Naive B cell (primary cell): Measurements from ENCODE around the gene CRYGD. TPM values are rescaled to one million over a fixed set of nuclear protein-coding genes. Genes with fewer than 3 reads are reported as not detected.
"Not testable (repeated sequence)": the region's sequence is repeated elsewhere in the genome, so short reads cannot be mapped to it uniquely, and the experiment has no call there.

Experiments
- ATAC-seq, 2 donors: fragments of 150-1000 bp; cut with Tn5 transposase; 2 replicates each; pipeline ENCODE4 v1.10.0; 2021; ENCODE audit warnings: low read depth in 2 of 2, mild to moderate bottlenecking in 2 of 2, moderate library complexity in 2 of 2
- DNase-seq: peaks from one replicate; pipeline ENCODE4 v3.0.0; 2022
- H3K27ac Mint-ChIP-seq, 6 donors: one replicate each; pipeline ENCODE4 v1.8.0; 2020 to 2022; ENCODE audit warnings: mild to moderate bottlenecking in 6 of 6, mixed read lengths in 6 of 6, moderate library complexity in 5 of 6, inconsistent platforms in 2 of 6
- H3K27me3 Mint-ChIP-seq, 3 donors: one replicate each; pipeline ENCODE4 v1.8.0; 2021 to 2022; ENCODE audit warnings: mixed read lengths in 3 of 3, mild to moderate bottlenecking in 1 of 3
- H3K36me3 Mint-ChIP-seq, 2 donors: one replicate each; pipeline ENCODE4 v1.8.0; 2020 to 2022; ENCODE audit warnings: mixed read lengths in 2 of 2, inconsistent platforms in 1 of 2, mild to moderate bottlenecking in 1 of 2
- H3K4me1 Mint-ChIP-seq, 3 donors: one replicate each; pipeline ENCODE4 v1.8.0; 2020 to 2022; ENCODE audit warnings: mixed read lengths in 3 of 3, inconsistent platforms in 1 of 3, mild to moderate bottlenecking in 1 of 3, moderate library complexity in 1 of 3
- H3K4me3 Mint-ChIP-seq, 8 donors: one replicate each; pipeline ENCODE4 v1.8.0; 2020 to 2022; ENCODE audit warnings: mild to moderate bottlenecking in 8 of 8, mixed read lengths in 8 of 8, moderate library complexity in 8 of 8, inconsistent platforms in 2 of 8
- H3K9me3 Mint-ChIP-seq, 7 donors: one replicate each; pipeline ENCODE4 v1.8.0; 2020 to 2022; ENCODE audit warnings: mixed read lengths in 7 of 7, mild to moderate bottlenecking in 5 of 7, inconsistent platforms in 2 of 7, moderate library complexity in 1 of 7
- polyA plus RNA-seq, 6 donors: library from polyadenylated mRNA; unstranded; fragments of 300-500 nt; fragmentation: Illumina TruSeq; gene quantifications; one replicate each; pipeline ENCODE4 v1.2.3, GENCODE V29; 2021; ENCODE audit warnings: low read depth in 6 of 6

Gene CRYGD
- not detected for polyA plus RNA-seq

DNA sequence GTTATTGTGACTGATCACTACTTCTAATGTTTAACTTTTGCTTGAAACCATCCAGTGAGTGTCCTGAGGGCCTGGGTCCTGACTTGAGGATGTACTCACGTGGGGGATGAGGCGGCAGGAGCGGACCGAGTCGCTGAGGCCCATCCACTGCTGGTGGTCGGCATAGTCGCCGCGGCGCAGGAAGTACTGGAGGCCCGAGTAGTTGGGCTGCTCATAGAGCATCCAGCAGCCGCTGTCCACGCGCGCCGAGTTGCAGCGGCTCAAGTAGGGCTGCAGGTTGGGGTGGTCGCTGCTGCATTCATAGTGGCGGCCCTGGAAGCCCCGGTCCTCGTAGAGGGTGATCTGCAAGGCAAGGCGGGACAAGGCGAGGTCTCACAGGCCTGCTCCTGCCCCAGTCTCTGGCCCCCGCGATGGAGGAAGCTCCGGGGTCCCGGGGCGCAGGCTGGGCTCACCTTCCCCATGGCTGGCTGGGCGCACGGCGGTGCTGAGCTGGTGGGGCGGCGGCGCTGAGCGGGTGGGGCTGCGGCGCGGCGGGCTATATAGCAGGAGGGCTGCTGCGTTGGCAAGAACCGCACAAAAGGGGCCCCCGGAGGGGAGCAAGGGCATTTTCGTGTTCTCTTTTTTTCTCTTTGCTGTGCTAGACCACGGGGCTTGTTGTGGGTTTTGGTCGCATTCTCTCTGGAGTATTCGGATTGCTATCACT lies at the start of gene CRYGD:
Gene CRYGD (minus strand): TSS at position 512 of the 703 bp plus-strand sequence. CDS start 51 bp downstream, at position 461.
- DNase-seq, result not testable (repeated sequence)

DNA sequence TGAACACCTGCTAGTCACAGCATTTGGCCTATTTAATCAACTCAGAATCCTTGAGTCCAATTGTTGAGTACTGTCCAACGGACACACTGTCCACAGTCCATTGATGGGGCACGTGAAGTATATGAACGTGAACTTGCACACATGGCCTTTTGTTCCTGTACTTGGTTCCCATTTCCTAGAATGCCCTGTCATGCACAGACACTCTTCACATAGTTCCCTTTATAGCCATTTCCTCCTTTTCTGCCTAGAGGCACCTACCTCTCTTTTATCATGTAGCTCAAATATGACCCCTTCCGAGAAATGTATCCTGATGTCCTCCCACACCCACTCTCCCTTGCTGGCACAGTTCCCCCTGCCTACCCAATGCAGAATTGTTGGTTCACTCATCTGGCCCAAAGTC lies 47.8 kb upstream of the CRYGD start:
- Mint-ChIP-seq H3K9me3 (no peaks in the 10 kb centered on the region), H3K4me3 (no peak overlapping the region), H3K4me1 (peaks cover 0 to 6% (median 0%) of the 10 kb centered on the region in 3 donors), H3K36me3 (no peaks in the 10 kb centered on the region), H3K27ac (no peak overlapping the region), H3K27me3 (peaks cover 0 to 17% (median 10%) of the 10 kb centered on the region in 3 donors)
- ATAC-seq (no peak), DNase-seq (no peak)

More for the DNA sequence above, at the start of gene CRYGD:
- peak within 1 kb of the TSS in 6 of 8 donors; percentile 21 to 76 (median 62) for H3K4me3 Mint-ChIP-seq
- H3K36me3 Mint-ChIP-seq, H3K9me3 Mint-ChIP-seq: not testable (repeated sequence)
- peaks cover 4 to 11% (median 7%) of the 10 kb centered on the region in 3 donors for H3K4me1 Mint-ChIP-seq
- H3K27ac Mint-ChIP-seq, result peak within 1 kb of the TSS in 1 of 6 donors; percentile 47
- peaks cover 33 to 40% (median 33%) of the 10 kb centered on the region in 3 donors for H3K27me3 Mint-ChIP-seq
- peak; percentile 57 to 58 for ATAC-seq

DNA sequence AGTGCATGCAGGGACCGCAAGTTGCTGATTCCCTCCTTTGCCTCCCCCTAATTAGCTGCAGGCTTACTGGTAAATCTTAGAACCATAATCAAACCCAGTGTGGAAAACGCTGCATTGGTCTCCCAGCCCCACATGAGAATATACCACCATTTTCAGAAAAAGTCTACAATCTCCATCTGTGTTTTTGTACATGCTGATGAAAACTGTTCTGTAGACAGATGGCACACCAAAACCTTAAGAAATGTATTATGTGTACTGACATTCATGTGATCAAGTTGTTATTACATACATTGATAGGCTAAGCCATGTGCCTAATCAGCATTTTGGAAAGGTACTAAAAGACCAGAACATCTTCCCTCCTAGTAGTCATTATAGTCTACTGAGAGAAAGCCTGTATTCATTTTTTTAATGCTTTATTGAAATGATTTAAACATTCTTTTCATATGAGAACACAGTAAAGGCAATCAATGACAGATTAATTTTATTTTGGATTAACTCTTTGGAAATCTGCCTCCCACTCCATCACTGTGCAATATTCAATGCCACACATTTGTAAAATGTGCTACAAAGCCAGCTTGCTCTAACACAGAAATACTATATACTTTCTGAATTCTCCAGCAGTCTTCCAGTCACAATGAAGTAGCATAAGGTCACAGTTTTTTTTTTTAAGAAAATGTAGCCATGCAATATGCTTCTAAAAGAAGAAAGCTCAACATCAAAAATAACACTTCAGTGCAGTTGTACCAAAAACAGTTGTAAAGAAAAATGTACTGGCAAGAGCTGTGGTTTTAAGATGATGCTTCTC lies 40.8 kb upstream of the CRYGD start:
- Mint-ChIP-seq H3K27me3 (peaks cover 8 to 10% (median 9%) of the 10 kb centered on the region in 3 donors), H3K9me3 (no peaks in the 10 kb centered on the region), H3K27ac (no peak overlapping the region), H3K36me3 (no peaks in the 10 kb centered on the region), H3K4me1 (no peaks in the 10 kb centered on the region), H3K4me3 (no peak overlapping the region)
- no peak for ATAC-seq
- no peak for DNase-seq

DNA sequence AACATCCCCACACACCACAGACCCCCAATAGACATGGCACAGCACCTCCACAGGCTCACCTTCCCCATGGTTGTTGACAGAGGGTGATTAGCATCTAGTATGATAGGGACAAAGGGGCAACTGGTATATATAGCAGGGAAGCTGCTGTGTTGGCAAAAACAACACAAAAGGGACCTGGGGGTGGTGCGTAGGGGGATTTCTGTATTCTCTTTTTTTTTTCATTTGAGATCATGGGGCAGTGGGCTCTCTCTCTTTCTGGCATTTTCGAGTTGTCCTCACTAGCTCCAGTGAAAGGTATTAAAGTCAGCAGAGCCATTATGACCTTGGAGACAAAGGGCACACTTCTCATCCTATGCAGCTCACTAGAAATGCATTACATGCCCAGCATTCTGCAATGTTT lies 39.2 kb upstream of the CRYGD start, which contains the start of gene CRYGA:
Gene CRYGA (minus strand): TSS at position 101 of the 400 bp plus-strand sequence. CDS start 33 bp downstream, at position 68.
- ATAC-seq (no peak), DNase-seq (no peak)
- Mint-ChIP-seq H3K36me3 (no peaks in the 10 kb centered on the region), H3K4me3 (no peak within 1 kb of the TSS), H3K27me3 (peaks cover 8 to 9% (median 9%) of the 10 kb centered on the region in 3 donors), H3K4me1 (no peaks in the 10 kb centered on the region), H3K9me3 (peaks cover 0 to under 1% (median 0%) of the 10 kb centered on the region in 7 donors), H3K27ac (no peak within 1 kb of the TSS)

DNA sequence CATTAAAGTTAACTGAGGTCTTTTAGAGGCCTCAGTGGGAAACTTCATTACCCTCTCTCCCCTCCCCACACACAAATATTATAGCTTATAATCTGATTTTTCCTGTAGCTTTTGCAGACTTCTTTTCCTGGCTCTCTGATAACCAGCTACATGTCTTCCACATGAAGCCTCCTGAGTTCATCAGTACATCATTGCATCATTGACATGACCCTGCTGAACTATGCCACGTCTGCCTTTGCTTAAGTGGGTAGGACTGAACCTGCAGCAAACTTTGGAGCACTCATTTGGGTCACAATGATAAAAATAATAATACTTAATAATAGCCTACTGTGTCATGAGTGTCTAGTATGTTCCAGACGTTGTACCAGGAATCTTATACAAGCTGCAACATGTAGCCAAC lies 32.1 kb upstream of the CRYGD start:
- H3K27me3 Mint-ChIP-seq, result peaks cover 0 to 18% (median 3%) of the 10 kb centered on the region in 3 donors
- DNase-seq (no peak), ATAC-seq (no peak)
- H3K4me3 Mint-ChIP-seq, result no peak overlapping the region
- H3K36me3 Mint-ChIP-seq, result peaks cover 0 to 3% of the 10 kb centered on the region in 2 donors
- H3K4me1 Mint-ChIP-seq, result no peaks in the 10 kb centered on the region
- peaks cover 0 to 11% (median 5%) of the 10 kb centered on the region in 7 donors for H3K9me3 Mint-ChIP-seq
- H3K27ac Mint-ChIP-seq, result no peak overlapping the region

DNA sequence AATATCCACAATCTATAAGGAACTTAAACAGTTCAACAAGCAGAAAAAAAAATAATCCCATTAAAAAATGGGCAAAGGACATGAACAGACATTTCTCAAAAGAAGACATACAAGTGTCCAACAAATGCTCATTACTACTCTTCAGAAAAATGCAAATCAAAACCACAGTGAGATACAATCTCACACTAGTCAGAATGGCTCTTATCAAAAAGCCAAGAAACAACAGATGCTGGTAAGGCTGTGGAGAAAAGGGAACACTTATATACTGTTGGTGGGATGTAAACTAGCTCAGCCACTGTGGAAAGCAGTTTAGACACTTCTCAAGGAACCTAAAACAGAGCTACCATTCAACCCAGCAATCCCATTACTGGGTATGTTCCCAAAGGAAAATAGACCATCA lies 28.8 kb upstream of the CRYGD start:
- no peak for ATAC-seq
- H3K36me3 Mint-ChIP-seq, result peaks cover 0 to 9% of the 10 kb centered on the region in 2 donors
- peaks cover 3 to 18% (median 6%) of the 10 kb centered on the region in 3 donors for H3K27me3 Mint-ChIP-seq
- H3K4me1 Mint-ChIP-seq, result no peaks in the 10 kb centered on the region
- peaks cover 0 to 23% (median 14%) of the 10 kb centered on the region in 7 donors for H3K9me3 Mint-ChIP-seq
- no peak for DNase-seq
- no peak overlapping the region for H3K27ac Mint-ChIP-seq
- H3K4me3 Mint-ChIP-seq, result no peak overlapping the region

DNA sequence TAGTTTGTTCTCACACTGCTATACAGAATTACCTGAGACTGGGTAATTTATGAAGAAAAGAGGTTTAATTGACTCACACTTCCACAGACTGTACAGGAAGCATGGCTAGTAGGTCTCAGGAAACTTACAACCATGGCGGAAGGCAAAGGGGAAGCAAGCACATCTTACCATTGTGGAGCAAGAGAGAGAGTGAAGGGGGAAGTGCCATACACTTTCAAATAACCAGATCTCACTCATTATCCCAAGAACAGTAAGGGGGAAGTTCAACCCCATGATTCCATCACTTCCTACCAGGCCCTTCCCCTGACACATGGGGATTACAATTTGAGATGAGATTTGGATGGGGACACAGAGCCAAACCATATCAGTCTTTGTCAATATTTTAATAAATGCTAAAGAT lies 26.6 kb upstream of the CRYGD start:
- Mint-ChIP-seq H3K27ac (no peak overlapping the region), H3K4me3 (no peak overlapping the region)

DNA sequence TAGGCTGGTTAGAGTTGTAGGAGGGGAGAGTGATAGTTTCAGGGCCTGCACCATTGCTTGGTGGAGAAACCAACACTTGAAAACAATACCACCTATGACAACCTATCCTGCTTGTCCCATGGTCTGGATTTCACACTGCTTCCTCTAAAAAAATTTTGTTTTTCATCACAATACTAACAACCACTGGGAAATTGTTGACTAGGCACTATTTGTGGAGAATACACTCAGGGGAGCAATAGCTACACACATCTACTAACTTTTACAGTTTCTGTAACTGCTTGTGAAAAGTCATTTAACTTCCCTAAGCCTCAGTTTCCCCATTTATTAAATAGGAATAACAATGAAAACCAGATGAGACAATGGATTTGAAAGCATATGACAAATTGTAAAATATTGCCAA lies 25.8 kb upstream of the CRYGD start:
- H3K4me3 Mint-ChIP-seq, result no peak overlapping the region
- peaks cover 0 to 23% (median 14%) of the 10 kb centered on the region in 7 donors for H3K9me3 Mint-ChIP-seq
- H3K4me1 Mint-ChIP-seq, result no peaks in the 10 kb centered on the region
- peaks cover 3 to 11% (median 6%) of the 10 kb centered on the region in 3 donors for H3K27me3 Mint-ChIP-seq
- peaks cover 0 to 9% of the 10 kb centered on the region in 2 donors for H3K36me3 Mint-ChIP-seq
- ATAC-seq, result no peak
- no peak overlapping the region for H3K27ac Mint-ChIP-seq
- no peak for DNase-seq

More for the DNA sequence above, 26.6 kb upstream of the CRYGD start:
- H3K27me3 Mint-ChIP-seq, result peaks cover 3 to 18% (median 6%) of the 10 kb centered on the region in 3 donors
- peaks cover 0 to 23% (median 14%) of the 10 kb centered on the region in 7 donors for H3K9me3 Mint-ChIP-seq
- no peak for ATAC-seq
- no peak for DNase-seq
- H3K36me3 Mint-ChIP-seq, result peaks cover 0 to 9% of the 10 kb centered on the region in 2 donors
- H3K4me1 Mint-ChIP-seq, result no peaks in the 10 kb centered on the region

DNA sequence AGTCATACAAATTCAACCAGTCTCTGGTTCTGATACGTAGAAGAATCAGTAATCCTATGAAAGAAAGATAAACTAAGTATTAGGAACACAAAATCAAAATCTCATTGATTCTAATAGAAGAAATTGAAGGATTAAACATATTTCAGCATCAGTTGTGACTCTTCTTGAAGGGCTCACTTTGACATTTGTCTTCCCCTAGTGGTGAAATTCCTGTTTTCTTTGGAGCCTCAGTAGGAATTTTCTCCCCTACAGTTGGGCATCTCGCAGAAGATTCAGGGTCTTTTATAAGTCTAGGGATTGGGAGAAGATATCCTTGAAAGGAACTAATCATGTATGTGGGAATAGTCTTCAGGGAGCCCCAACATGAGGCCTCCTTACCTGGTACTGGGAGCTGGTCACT lies 24.5 kb upstream of the CRYGD start:
- no peak overlapping the region for H3K4me3 Mint-ChIP-seq
- no peaks in the 10 kb centered on the region for H3K4me1 Mint-ChIP-seq
- DNase-seq, result no peak
- H3K27me3 Mint-ChIP-seq, result peaks cover 3 to 16% (median 6%) of the 10 kb centered on the region in 3 donors
- peaks cover 0 to 9% of the 10 kb centered on the region in 2 donors for H3K36me3 Mint-ChIP-seq
- ATAC-seq, result no peak
- peak overlapping the region in 1 of 6 donors; percentile 34 for H3K27ac Mint-ChIP-seq
- H3K9me3 Mint-ChIP-seq, result peaks cover 0 to 27% (median 14%) of the 10 kb centered on the region in 7 donors

DNA sequence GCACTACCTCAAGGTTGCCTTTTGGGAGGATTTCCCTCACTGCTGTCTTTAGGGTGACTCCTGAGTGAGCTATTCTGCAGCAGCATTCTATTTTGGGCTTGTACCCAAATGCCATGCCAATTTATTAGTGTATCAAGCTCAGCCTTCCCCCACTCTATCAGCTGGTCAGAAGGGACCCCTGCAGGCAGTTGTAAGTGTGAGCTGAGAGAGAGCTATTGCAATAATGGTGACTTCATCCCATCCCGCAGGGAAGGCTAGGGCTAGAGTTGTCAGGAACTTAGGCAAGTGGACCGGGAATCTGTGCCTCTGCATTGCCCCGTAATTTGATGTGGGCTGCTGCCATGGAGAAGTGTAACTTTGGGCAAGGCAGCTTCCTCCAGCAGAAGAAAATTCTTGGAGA lies 23.4 kb upstream of the CRYGD start:
- no peak overlapping the region for H3K27ac Mint-ChIP-seq
- ATAC-seq, result no peak
- H3K4me1 Mint-ChIP-seq, result no peaks in the 10 kb centered on the region
- H3K27me3 Mint-ChIP-seq, result peaks cover 0 to 16% (median 6%) of the 10 kb centered on the region in 3 donors
- no peak for DNase-seq
- peaks cover 0 to 27% (median 14%) of the 10 kb centered on the region in 7 donors for H3K9me3 Mint-ChIP-seq
- H3K4me3 Mint-ChIP-seq, result peak overlapping the region in 1 of 8 donors; percentile 43
- peaks cover 0 to 9% of the 10 kb centered on the region in 2 donors for H3K36me3 Mint-ChIP-seq

DNA sequence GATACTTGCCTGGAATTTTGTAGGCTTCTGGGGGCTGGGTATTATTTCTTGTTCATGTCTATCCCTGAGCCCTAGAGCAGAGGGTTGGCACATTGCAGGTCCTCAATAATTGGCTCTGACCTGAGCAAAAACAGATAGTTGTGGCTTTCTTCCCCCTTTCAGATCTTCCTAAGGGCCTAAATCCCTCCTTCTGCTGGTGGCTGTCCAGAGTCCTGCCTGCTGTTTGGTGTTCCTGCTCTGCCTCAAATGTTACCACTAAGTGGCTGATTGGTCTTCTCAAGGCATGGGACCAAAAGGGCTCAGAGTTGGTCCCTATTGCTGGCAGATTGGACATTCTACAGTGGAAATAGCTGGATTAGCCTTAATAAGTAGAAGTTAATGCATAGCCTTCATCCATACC lies 22.7 kb upstream of the CRYGD start:
- Mint-ChIP-seq H3K4me3 (no peak overlapping the region), H3K4me1 (no peaks in the 10 kb centered on the region), H3K27me3 (peaks cover 0 to 16% (median 6%) of the 10 kb centered on the region in 3 donors), H3K9me3 (peaks cover 0 to 21% (median 12%) of the 10 kb centered on the region in 7 donors), H3K27ac (no peak overlapping the region), H3K36me3 (peaks cover 0 to 9% of the 10 kb centered on the region in 2 donors)
- ATAC-seq (no peak), DNase-seq (no peak)

DNA sequence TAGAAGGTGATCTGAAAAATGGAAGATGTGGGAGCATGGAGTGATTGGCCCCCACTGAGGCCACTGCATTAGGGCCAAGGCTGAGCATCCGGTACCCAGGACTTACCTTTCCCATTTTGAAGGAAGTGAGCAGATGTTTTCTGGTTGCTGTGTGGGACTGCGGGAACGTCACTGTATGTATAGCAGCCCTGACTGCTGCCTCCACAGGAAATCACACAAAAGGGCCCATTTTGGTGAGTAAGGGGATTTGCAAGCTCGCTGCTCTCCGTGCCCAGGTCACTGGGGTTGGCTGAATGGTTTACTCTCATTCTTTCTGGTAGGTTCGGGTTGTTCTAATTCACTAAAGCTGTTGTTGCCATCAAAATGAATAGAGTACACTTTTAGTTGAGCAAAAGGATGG lies 21.7 kb upstream of the CRYGD start, which contains the start of gene CRYGB:
Gene CRYGB (minus strand): TSS at position 153 of the 400 bp plus-strand sequence. CDS start 38 bp downstream, at position 115.
- no peak within 1 kb of the TSS for H3K27ac Mint-ChIP-seq
- no peaks in the 10 kb centered on the region for H3K4me1 Mint-ChIP-seq
- peaks cover 0 to 11% (median 7%) of the 10 kb centered on the region in 7 donors for H3K9me3 Mint-ChIP-seq
- H3K36me3 Mint-ChIP-seq, result peaks cover 0 to 5% of the 10 kb centered on the region in 2 donors
- DNase-seq (no peak), ATAC-seq (no peak)
- no peak within 1 kb of the TSS for H3K4me3 Mint-ChIP-seq
- H3K27me3 Mint-ChIP-seq, result peaks cover 0 to 16% (median 5%) of the 10 kb centered on the region in 3 donors
